CD14-positive monocyte (primary cell): ENCODE measurements around the gene SAMD14. TPM values are rescaled to one million over a fixed set of nuclear protein-coding genes. Genes with fewer than 3 reads are reported as not detected.

Experiments
- DNase-seq, 3 donors: peaks; one replicate each; pipeline ENCODE4 v3.0.0-alpha.2; 2011 to 2022
- H2AFZ ChIP-seq: 2 replicates; pipeline ENCODE4 v1.6.0; 2012; ENCODE audit warnings: mild to moderate bottlenecking, low read depth, low read length, inconsistent platforms; ENCODE audit not compliant: insufficient read depth, poor library complexity, severe bottlenecking
- H3K27ac ChIP-seq, 2 donors: 1 replicate in 1 of 2; 2 replicates in 1 of 2; pipeline ENCODE4 v1.5.1; 2012 to 2013; ENCODE audit warnings: low read length in 2 of 2, control low read depth in 1 of 2, inconsistent platforms in 1 of 2, low read depth in 1 of 2, mild to moderate bottlenecking in 1 of 2
- H3K27me3 ChIP-seq, 2 donors: one replicate each; pipeline versions ENCODE4 v1.6.0 to v1.6.1; 2011 to 2013; ENCODE audit warnings: low read length in 2 of 2; ENCODE audit not compliant: control insufficient read depth in 2 of 2, insufficient read depth in 2 of 2
- H3K36me3 ChIP-seq, 2 donors: replicated peaks in 1 of 2; 1 replicate in 1 of 2; 2 replicates in 1 of 2; pipeline versions ENCODE4 v1.5.1 to v1.6.1; 2012 to 2013; ENCODE audit warnings: low read length in 2 of 2, control low read depth in 1 of 2, inconsistent platforms in 1 of 2, mild to moderate bottlenecking in 1 of 2; ENCODE audit not compliant: insufficient read depth in 2 of 2, control insufficient read depth in 1 of 2
- H3K4me1 ChIP-seq, 2 donors: 1 replicate in 1 of 2; 2 replicates in 1 of 2; pipeline versions ENCODE4 v1.5.1 to v1.6.1; 2012 to 2013; ENCODE audit warnings: low read length in 2 of 2, control low read depth in 1 of 2, inconsistent platforms in 1 of 2, mild to moderate bottlenecking in 1 of 2, moderate library complexity in 1 of 2; ENCODE audit not compliant: insufficient read depth in 2 of 2, control insufficient read depth in 1 of 2
- H3K4me2 ChIP-seq: replicated peaks from 2 replicates; pipeline ENCODE3; 2012; ENCODE audit warnings: low read length, moderate library complexity, mild to moderate bottlenecking; ENCODE audit not compliant: poor library complexity, severe bottlenecking; ENCODE audit errors: extremely low read depth
- H3K4me3 ChIP-seq, 3 experiments: fragments of 200-600 bp in 1 of 3; sonication (generic) in 1 of 3; replicated peaks in 1 of 3; 1 replicate in 2 of 3; 2 replicates in 1 of 3; pipeline ENCODE4 v1.5.1; 2011 to 2013; ENCODE audit warnings: low read length in 3 of 3, mild to moderate bottlenecking in 3 of 3, control low read depth in 2 of 3, low read depth in 2 of 3, inconsistent platforms in 1 of 3, moderate library complexity in 1 of 3
- H3K79me2 ChIP-seq: 2 replicates; pipeline ENCODE4 v1.6.0; 2012; ENCODE audit warnings: mild to moderate bottlenecking, control low read depth, inconsistent platforms, low read length, moderate library complexity; ENCODE audit not compliant: insufficient read depth
- H3K9ac ChIP-seq: 2 replicates; pipeline ENCODE4 v1.6.0; 2017; ENCODE audit warnings: low read length, mild to moderate bottlenecking; ENCODE audit not compliant: insufficient read depth, poor library complexity, severe bottlenecking
- H3K9me3 ChIP-seq, 2 donors: replicated peaks in 1 of 2; 1 replicate in 1 of 2; 2 replicates in 1 of 2; pipeline versions ENCODE4 v1.5.1 to v1.6.1; 2012 to 2013; ENCODE audit warnings: low read length in 2 of 2, control low read depth in 1 of 2; ENCODE audit not compliant: control insufficient read depth in 1 of 2, insufficient read depth in 1 of 2
- H4K20me1 ChIP-seq: 2 replicates; pipeline ENCODE4 v1.6.0; 2012; ENCODE audit warnings: mild to moderate bottlenecking, low read length, control low read depth, moderate library complexity; ENCODE audit not compliant: insufficient read depth
- H3K27ac Mint-ChIP-seq, 7 donors: one replicate each; pipeline ENCODE4 v1.8.0; 2020; ENCODE audit warnings: mild to moderate bottlenecking in 7 of 7, mixed read lengths in 7 of 7, moderate library complexity in 6 of 7, inconsistent platforms in 2 of 7
- H3K27me3 Mint-ChIP-seq, 3 donors: one replicate each; pipeline ENCODE4 v1.8.0; 2021 to 2022; ENCODE audit warnings: low read depth in 3 of 3, mild to moderate bottlenecking in 3 of 3, mixed read lengths in 3 of 3, moderate library complexity in 3 of 3, inconsistent platforms in 1 of 3
- H3K36me3 Mint-ChIP-seq, 2 donors: one replicate each; pipeline ENCODE4 v1.8.0; 2020; ENCODE audit warnings: mixed read lengths in 2 of 2, inconsistent platforms in 1 of 2, mild to moderate bottlenecking in 1 of 2
- H3K4me1 Mint-ChIP-seq: one replicate; pipeline ENCODE4 v1.8.0; 2020; ENCODE audit warnings: mild to moderate bottlenecking, mixed read lengths
- H3K4me3 Mint-ChIP-seq, 2 donors: one replicate each; pipeline ENCODE4 v1.8.0; 2020; ENCODE audit warnings: mild to moderate bottlenecking in 2 of 2, mixed read lengths in 2 of 2, moderate library complexity in 1 of 2
- H3K9me3 Mint-ChIP-seq, 7 donors: one replicate each; pipeline ENCODE4 v1.8.0; 2020 to 2022; ENCODE audit warnings: mixed read lengths in 7 of 7, mild to moderate bottlenecking in 6 of 7, moderate library complexity in 6 of 7, inconsistent platforms in 2 of 7
- CTCF ChIP-seq: fragments of 200-600 bp; IDR thresholded peaks from one replicate; pipeline ENCODE4 v1.8.0; 2022; ENCODE audit warnings: antibody characterized with exemption, mild to moderate bottlenecking
- WGBS: methylation state at CpG from one replicate; pipeline ENCODE4 v1.1.5; 2013; ENCODE audit warnings: missing lambda C conversion rate; ENCODE audit not compliant: insufficient coverage; 5-methylcytosine and 5-hydroxymethylcytosine counted together
- intact Hi-C, 2 donors: fragments of 100-400 bp; cut with micrococcal nuclease; formaldehyde crosslinking; loops; one replicate each; pipeline versions ENCODE4 v1.15.0 to v1.15.1; 2023
- polyA plus RNA-seq, 3 donors: library from polyadenylated mRNA; depleted of rRNA in 1 of 3; unstranded in 2 of 3; stranded (reverse) in 1 of 3; fragments of 300-500 nt in 2 of 3; fragments of >200 nt in 1 of 3; fragmentation: Illumina TruSeq in 2 of 3; gene quantifications; 1 replicate in 2 of 3; 2 replicates in 1 of 3; pipeline ENCODE4 v1.2.3, GENCODE V29; 2012 to 2021

SAMD14 gene
- polyA plus RNA-seq, 3 donors = 0.09 TPM; not detected in 2

- Mint-ChIP-seq H3K9me3 (no peaks in the 10 kb centered on the region), H3K27ac (no peak overlapping the region), H3K27me3 (peaks cover 4 to 8% (median 7%) of the 10 kb centered on the region in 3 donors), H3K4me1 (peaks cover 24% of the 10 kb centered on the region), H3K36me3 (peaks cover 2 to 6% of the 10 kb centered on the region in 2 donors), H3K4me3 (peak overlapping the region in 1 of 2 donors; percentile 62)
- no peaks in the 10 kb centered on the region for H3K9me3 ChIP-seq
- H3K27ac ChIP-seq = no peak overlapping the region
- WGBS = 92% methylated on average over 3 of the region's 3 CpGs
- peaks cover 16 to 23% of the 10 kb centered on the region in 2 donors for H3K4me1 ChIP-seq
- no peak overlapping the region for H3K9ac ChIP-seq
- peaks cover 4 to 5% of the 10 kb centered on the region in 2 donors for H3K36me3 ChIP-seq
- H3K27me3 ChIP-seq = no peaks in the 10 kb centered on the region
- peaks cover 7% of the 10 kb centered on the region for H3K79me2 ChIP-seq
- H2AFZ ChIP-seq = no peak overlapping the region
- no peak for TF ChIP-seq CTCF
- H3K4me2 ChIP-seq = no peak overlapping the region
- intact Hi-C loops = no loop called here
- no peaks in the 10 kb centered on the region for H4K20me1 ChIP-seq
- no peak overlapping the region for H3K4me3 ChIP-seq
- no peak for DNase-seq
These were observed 36.7 kb downstream of the SAMD14 start for GRCh38 chr17:50093246-50093645.

- no peak overlapping the region for H3K27ac Mint-ChIP-seq
- WGBS = no CpG with 5 or more reads among the region's 2 CpGs
- no peaks in the 10 kb centered on the region for H3K36me3 Mint-ChIP-seq
- no peak overlapping the region for H3K4me2 ChIP-seq
- H3K36me3 ChIP-seq = no peaks in the 10 kb centered on the region
- H3K4me3 Mint-ChIP-seq = no peak overlapping the region
- no peak overlapping the region for H3K4me3 ChIP-seq
- H3K27ac ChIP-seq = no peak overlapping the region
- peaks cover 7% of the 10 kb centered on the region for H3K79me2 ChIP-seq
- no peaks in the 10 kb centered on the region for H4K20me1 ChIP-seq
- peaks cover 16 to 23% of the 10 kb centered on the region in 2 donors for H3K4me1 ChIP-seq
- H3K27me3 Mint-ChIP-seq = peaks cover 4 to 8% (median 7%) of the 10 kb centered on the region in 3 donors
- intact Hi-C loops = no loop called here
- H3K9me3 ChIP-seq = no peaks in the 10 kb centered on the region
- H3K27me3 ChIP-seq = no peaks in the 10 kb centered on the region
- H3K9ac ChIP-seq = no peak overlapping the region
- no peak for DNase-seq
- H2AFZ ChIP-seq = no peak overlapping the region
- H3K9me3 Mint-ChIP-seq = no peaks in the 10 kb centered on the region
- TF ChIP-seq CTCF = no peak
- peaks cover 22% of the 10 kb centered on the region for H3K4me1 Mint-ChIP-seq
These were observed 38.1 kb downstream of the SAMD14 start for GRCh38 chr17:50091918-50092285.
